ENCODE results near the gene SLAIN2.

GRCh38 chr4:48334900-48335384 is 6.4 kb upstream of the SLAIN2 start:
- TF ChIP-seq, protein P1, sequence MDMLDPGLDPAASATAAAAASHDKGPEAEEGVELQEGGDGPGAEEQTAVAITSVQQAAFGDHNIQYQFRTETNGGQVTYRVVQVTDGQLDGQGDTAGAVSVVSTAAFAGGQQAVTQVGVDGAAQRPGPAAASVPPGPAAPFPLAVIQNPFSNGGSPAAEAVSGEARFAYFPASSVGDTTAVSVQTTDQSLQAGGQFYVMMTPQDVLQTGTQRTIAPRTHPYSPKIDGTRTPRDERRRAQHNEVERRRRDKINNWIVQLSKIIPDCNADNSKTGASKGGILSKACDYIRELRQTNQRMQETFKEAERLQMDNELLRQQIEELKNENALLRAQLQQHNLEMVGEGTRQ (CRISPR knock-in tag; IDR thresholded peaks at IDR 0.05), result no peak
- TF ChIP-seq SP1 (CRISPR knock-in tag; conservative IDR thresholded peaks at IDR 0.05) (no peak), CTCF (IDR thresholded peaks at IDR 0.05) (no peak), MLX (CRISPR knock-in tag; IDR thresholded peaks at IDR 0.05) (no peak), AR (CRISPR knock-in tag; IDR thresholded peaks at IDR 0.05) (no peak), ZNF121 (CRISPR knock-in tag; IDR thresholded peaks at IDR 0.05) (no peak), ZNF138 (CRISPR knock-in tag; conservative IDR thresholded peaks at IDR 0.05) (no peak), ZBTB21 (CRISPR knock-in tag; IDR thresholded peaks at IDR 0.05; ENCODE audit: borderline replicate concordance) (no peak), PREB (CRISPR knock-in tag; IDR thresholded peaks at IDR 0.05; ENCODE audit: borderline replicate concordance) (no peak), PRRX2 (CRISPR knock-in tag; IDR thresholded peaks at IDR 0.05) (no peak)
- TF ChIP-seq, protein P2, sequence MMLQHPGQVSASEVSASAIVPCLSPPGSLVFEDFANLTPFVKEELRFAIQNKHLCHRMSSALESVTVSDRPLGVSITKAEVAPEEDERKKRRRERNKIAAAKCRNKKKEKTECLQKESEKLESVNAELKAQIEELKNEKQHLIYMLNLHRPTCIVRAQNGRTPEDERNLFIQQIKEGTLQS (CRISPR knock-in tag; conservative IDR thresholded peaks at IDR 0.05), result no peak
- TF ChIP-seq, protein P3, sequence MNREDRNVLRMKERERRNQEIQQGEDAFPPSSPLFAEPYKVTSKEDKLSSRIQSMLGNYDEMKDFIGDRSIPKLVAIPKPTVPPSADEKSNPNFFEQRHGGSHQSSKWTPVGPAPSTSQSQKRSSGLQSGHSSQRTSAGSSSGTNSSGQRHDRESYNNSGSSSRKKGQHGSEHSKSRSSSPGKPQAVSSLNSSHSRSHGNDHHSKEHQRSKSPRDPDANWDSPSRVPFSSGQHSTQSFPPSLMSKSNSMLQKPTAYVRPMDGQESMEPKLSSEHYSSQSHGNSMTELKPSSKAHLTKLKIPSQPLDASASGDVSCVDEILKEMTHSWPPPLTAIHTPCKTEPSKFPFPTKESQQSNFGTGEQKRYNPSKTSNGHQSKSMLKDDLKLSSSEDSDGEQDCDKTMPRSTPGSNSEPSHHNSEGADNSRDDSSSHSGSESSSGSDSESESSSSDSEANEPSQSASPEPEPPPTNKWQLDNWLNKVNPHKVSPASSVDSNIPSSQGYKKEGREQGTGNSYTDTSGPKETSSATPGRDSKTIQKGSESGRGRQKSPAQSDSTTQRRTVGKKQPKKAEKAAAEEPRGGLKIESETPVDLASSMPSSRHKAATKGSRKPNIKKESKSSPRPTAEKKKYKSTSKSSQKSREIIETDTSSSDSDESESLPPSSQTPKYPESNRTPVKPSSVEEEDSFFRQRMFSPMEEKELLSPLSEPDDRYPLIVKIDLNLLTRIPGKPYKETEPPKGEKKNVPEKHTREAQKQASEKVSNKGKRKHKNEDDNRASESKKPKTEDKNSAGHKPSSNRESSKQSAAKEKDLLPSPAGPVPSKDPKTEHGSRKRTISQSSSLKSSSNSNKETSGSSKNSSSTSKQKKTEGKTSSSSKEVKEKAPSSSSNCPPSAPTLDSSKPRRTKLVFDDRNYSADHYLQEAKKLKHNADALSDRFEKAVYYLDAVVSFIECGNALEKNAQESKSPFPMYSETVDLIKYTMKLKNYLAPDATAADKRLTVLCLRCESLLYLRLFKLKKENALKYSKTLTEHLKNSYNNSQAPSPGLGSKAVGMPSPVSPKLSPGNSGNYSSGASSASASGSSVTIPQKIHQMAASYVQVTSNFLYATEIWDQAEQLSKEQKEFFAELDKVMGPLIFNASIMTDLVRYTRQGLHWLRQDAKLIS (CRISPR knock-in tag; IDR thresholded peaks at IDR 0.05; ENCODE audit: borderline replicate concordance), result no peak
